ENCODE measurements around the gene HGS. TPM values are rescaled to one million over a fixed set of nuclear protein-coding genes. Genes with fewer than 3 reads are reported as not detected.
A peak's percentile ranks its signal among the peaks of the same experiment; 100 is the strongest.

Gene HGS
- total and polyA plus RNA-seq, 2 of the 13 experiments (the other 11 are each of a cell fraction or from before 2014, with no cell fraction given) = 73.3 to 78.1 TPM

- no peak for TF ChIP-seq ZNF672 (CRISPR knock-in tag; IDR thresholded peaks at IDR 0.05)
- no peak for TF ChIP-seq SRSF9 (IDR thresholded peaks at IDR 0.05; ENCODE audit: borderline replicate concordance, insufficient read depth, low read depth, low read length, poor library complexity, severe bottlenecking)
- no peak for TF ChIP-seq KIAA2018 (CRISPR knock-in tag; IDR thresholded peaks at IDR 0.05; ENCODE audit: borderline replicate concordance)
- TF ChIP-seq ZNF224 (CRISPR knock-in tag; IDR thresholded peaks at IDR 0.05) = no peak
- no peak for TF ChIP-seq HNRNPH1 (optimal IDR thresholded peaks at IDR 0.05; ENCODE audit: low read depth, low read length)
- TF ChIP-seq, protein P1, sequence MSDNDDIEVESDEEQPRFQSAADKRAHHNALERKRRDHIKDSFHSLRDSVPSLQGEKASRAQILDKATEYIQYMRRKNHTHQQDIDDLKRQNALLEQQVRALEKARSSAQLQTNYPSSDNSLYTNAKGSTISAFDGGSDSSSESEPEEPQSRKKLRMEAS (IDR thresholded peaks at IDR 0.05) = no peak
- 0 out of 2 replicates have a peak, but pooled peaks have one; percentile 54 for TF ChIP-seq ZNF547 (CRISPR knock-in tag; IDR thresholded peaks at IDR 0.05)
- TF ChIP-seq, protein P2, sequence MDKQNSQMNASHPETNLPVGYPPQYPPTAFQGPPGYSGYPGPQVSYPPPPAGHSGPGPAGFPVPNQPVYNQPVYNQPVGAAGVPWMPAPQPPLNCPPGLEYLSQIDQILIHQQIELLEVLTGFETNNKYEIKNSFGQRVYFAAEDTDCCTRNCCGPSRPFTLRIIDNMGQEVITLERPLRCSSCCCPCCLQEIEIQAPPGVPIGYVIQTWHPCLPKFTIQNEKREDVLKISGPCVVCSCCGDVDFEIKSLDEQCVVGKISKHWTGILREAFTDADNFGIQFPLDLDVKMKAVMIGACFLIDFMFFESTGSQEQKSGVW (CRISPR knock-in tag; IDR thresholded peaks at IDR 0.05; ENCODE audit: borderline replicate concordance) = no peak
- TF ChIP-seq AGO2 (optimal IDR thresholded peaks at IDR 0.05; ENCODE audit: low read depth, low read length) = peak; percentile 95
- TF ChIP-seq, protein P3, sequence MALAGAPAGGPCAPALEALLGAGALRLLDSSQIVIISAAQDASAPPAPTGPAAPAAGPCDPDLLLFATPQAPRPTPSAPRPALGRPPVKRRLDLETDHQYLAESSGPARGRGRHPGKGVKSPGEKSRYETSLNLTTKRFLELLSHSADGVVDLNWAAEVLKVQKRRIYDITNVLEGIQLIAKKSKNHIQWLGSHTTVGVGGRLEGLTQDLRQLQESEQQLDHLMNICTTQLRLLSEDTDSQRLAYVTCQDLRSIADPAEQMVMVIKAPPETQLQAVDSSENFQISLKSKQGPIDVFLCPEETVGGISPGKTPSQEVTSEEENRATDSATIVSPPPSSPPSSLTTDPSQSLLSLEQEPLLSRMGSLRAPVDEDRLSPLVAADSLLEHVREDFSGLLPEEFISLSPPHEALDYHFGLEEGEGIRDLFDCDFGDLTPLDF (CRISPR knock-in tag; IDR thresholded peaks at IDR 0.05) = no peak
- no peak for TF ChIP-seq ZFP36L2 (CRISPR knock-in tag; IDR thresholded peaks at IDR 0.05)
- TF ChIP-seq JUNB (CRISPR knock-in tag; IDR thresholded peaks at IDR 0.05; ENCODE audit: borderline replicate concordance) = no peak
- TF ChIP-seq MAFG (CRISPR knock-in tag; IDR thresholded peaks at IDR 0.05) = no peak
- TF ChIP-seq, protein P4, sequence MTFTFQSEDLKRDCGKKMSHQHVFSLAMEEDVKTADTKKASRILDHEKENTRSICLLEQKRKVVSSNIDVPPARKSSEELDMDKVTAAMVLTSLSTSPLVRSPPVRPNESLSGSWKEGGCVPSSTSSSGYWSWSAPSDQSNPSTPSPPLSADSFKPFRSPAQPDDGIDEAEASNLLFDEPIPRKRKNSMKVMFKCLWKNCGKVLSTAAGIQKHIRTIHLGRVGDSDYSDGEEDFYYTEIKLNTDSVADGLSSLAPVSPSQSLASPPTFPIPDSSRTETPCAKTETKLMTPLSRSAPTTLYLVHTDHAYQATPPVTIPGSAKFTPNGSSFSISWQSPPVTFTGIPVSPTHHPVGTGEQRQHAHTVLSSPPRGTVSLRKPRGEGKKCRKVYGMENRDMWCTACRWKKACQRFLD (CRISPR knock-in tag; IDR thresholded peaks at IDR 0.05; ENCODE audit: borderline replicate concordance) = no peak
- TF ChIP-seq EHMT2 (IDR thresholded peaks at IDR 0.05; ENCODE audit: borderline replicate concordance, low read depth, low read length) = no peak
- TF ChIP-seq GLI4 (CRISPR knock-in tag; IDR thresholded peaks at IDR 0.05; ENCODE audit: borderline replicate concordance) = no peak
- no peak for TF ChIP-seq IKZF1 (IDR thresholded peaks at IDR 0.05)
- no peak for TF ChIP-seq ZNF251 (CRISPR knock-in tag; IDR thresholded peaks at IDR 0.05)
Measured at GRCh38 chr17:81710514-81711308, 26.9 kb downstream of the HGS start (continued).
